Keratinocyte (primary cell): Measurements from ENCODE around the gene HSPB1.

Experiments
- EZH2 ChIP-seq: IDR thresholded peaks from one replicate; pipeline ENCODE4 v1.6.1; 2012; ENCODE audit warnings: inconsistent platforms, mild to moderate bottlenecking, low read length, moderate library complexity
- TF ChIP-seq, protein P1 (sequence below), 3 experiments: IDR thresholded peaks in 1 of 3; conservative IDR thresholded peaks in 1 of 3; optimal IDR thresholded peaks in 1 of 3; 2 replicates in 2 of 3; 3 replicates in 1 of 3; pipeline versions ENCODE3 to v1.5.1; 2011; ENCODE audit warnings: low read length in 3 of 3, mild to moderate bottlenecking in 3 of 3, moderate library complexity in 2 of 3, control low read depth in 1 of 3, inconsistent platforms in 1 of 3; ENCODE audit not compliant: insufficient read depth in 2 of 3; ENCODE audit errors: extremely low read depth in 1 of 3

- TF ChIP-seq, protein P1, sequence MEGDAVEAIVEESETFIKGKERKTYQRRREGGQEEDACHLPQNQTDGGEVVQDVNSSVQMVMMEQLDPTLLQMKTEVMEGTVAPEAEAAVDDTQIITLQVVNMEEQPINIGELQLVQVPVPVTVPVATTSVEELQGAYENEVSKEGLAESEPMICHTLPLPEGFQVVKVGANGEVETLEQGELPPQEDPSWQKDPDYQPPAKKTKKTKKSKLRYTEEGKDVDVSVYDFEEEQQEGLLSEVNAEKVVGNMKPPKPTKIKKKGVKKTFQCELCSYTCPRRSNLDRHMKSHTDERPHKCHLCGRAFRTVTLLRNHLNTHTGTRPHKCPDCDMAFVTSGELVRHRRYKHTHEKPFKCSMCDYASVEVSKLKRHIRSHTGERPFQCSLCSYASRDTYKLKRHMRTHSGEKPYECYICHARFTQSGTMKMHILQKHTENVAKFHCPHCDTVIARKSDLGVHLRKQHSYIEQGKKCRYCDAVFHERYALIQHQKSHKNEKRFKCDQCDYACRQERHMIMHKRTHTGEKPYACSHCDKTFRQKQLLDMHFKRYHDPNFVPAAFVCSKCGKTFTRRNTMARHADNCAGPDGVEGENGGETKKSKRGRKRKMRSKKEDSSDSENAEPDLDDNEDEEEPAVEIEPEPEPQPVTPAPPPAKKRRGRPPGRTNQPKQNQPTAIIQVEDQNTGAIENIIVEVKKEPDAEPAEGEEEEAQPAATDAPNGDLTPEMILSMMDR (optimal IDR thresholded peaks at IDR 0.05 in 1 of 3, IDR thresholded peaks at IDR 0.05 in 1 of 3, conservative IDR thresholded peaks at IDR 0.05 in 1 of 3; ENCODE audit: extremely low read depth in 1 of 3, insufficient read depth in 2 of 3, low read length in 3 of 3) = peak; percentile 70 to 91 (median 79)
- no peak for TF ChIP-seq EZH2
Observed at GRCh38 chr7:76262683-76263402, 39.6 kb upstream of the HSPB1 start.
